Trophoblast cell (in vitro differentiated cells and primary cell): Measurements from ENCODE around the gene MED10.

Source experiments
- DNase-seq, 2 donors: peaks; one replicate each; pipeline ENCODE4 v3.0.0-alpha.2; 2016
- H2AFZ ChIP-seq: 2 replicates; pipeline ENCODE4 v1.6.1; 2013; ENCODE audit warnings: low read length, moderate library complexity, mild to moderate bottlenecking; ENCODE audit not compliant: insufficient read depth, poor library complexity
- H2AK5ac ChIP-seq: 2 replicates; pipeline ENCODE4 v1.6.1; 2013; ENCODE audit warnings: mild to moderate bottlenecking, low read length
- H2BK120ac ChIP-seq: 2 replicates; pipeline ENCODE4 v1.6.1; 2013; ENCODE audit warnings: low read length, mild to moderate bottlenecking, moderate library complexity; ENCODE audit not compliant: insufficient read depth, poor library complexity
- H2BK12ac ChIP-seq: 2 replicates; pipeline ENCODE4 v1.6.1; 2013; ENCODE audit warnings: mild to moderate bottlenecking, low read length, moderate library complexity
- H2BK5ac ChIP-seq: 2 replicates; pipeline ENCODE4 v1.6.1; 2013; ENCODE audit warnings: low read length, low read depth, moderate library complexity, mild to moderate bottlenecking; ENCODE audit not compliant: poor library complexity
- H3K14ac ChIP-seq: 2 replicates; pipeline ENCODE4 v1.6.1; 2013; ENCODE audit warnings: mild to moderate bottlenecking, low read length
- H3K18ac ChIP-seq: 2 replicates; pipeline ENCODE4 v1.6.1; 2013; ENCODE audit warnings: mild to moderate bottlenecking, low read length
- H3K23ac ChIP-seq: 2 replicates; pipeline ENCODE4 v1.6.1; 2013; ENCODE audit warnings: low read length
- H3K27ac ChIP-seq: 2 replicates; pipeline ENCODE4 v1.5.1; 2013; ENCODE audit warnings: low read depth, mild to moderate bottlenecking, inconsistent platforms, low read length, moderate library complexity
- H3K27me3 ChIP-seq: 2 replicates; pipeline ENCODE4 v1.6.1; 2013; ENCODE audit warnings: inconsistent platforms, mild to moderate bottlenecking, low read length, moderate library complexity; ENCODE audit not compliant: insufficient read depth
- H3K36me3 ChIP-seq, 2 experiments: 1 replicate in 1 of 2; 2 replicates in 1 of 2; pipeline ENCODE4 v1.6.1; 2013; ENCODE audit warnings: low read length in 2 of 2, mild to moderate bottlenecking in 2 of 2, moderate library complexity in 1 of 2; ENCODE audit not compliant: insufficient read depth in 2 of 2, control insufficient read depth in 1 of 2
- H3K4ac ChIP-seq: 2 replicates; pipeline ENCODE4 v1.6.1; 2013; ENCODE audit warnings: low read depth, mild to moderate bottlenecking, low read length, moderate library complexity
- H3K4me1 ChIP-seq, 2 experiments: 1 replicate in 1 of 2; 2 replicates in 1 of 2; pipeline ENCODE4 v1.6.1; 2013; ENCODE audit warnings: low read length in 2 of 2, mild to moderate bottlenecking in 2 of 2, moderate library complexity in 1 of 2; ENCODE audit not compliant: insufficient read depth in 2 of 2, control insufficient read depth in 1 of 2
- H3K4me2 ChIP-seq: 2 replicates; pipeline ENCODE4 v1.6.1; 2013; ENCODE audit warnings: inconsistent platforms, mild to moderate bottlenecking, low read length, moderate library complexity
- H3K4me3 ChIP-seq: 2 replicates; pipeline ENCODE4 v1.5.1; 2013; ENCODE audit warnings: mild to moderate bottlenecking, low read depth, low read length, inconsistent platforms
- H3K79me1 ChIP-seq: one replicate; pipeline ENCODE4 v1.6.1; 2013; ENCODE audit warnings: low read length
- H3K79me2 ChIP-seq: 2 replicates; pipeline ENCODE4 v1.6.1; 2013; ENCODE audit warnings: low read length, mild to moderate bottlenecking; ENCODE audit not compliant: control insufficient read depth, insufficient read depth, poor library complexity
- H3K9ac ChIP-seq: 2 replicates; pipeline ENCODE4 v1.6.1; 2013; ENCODE audit warnings: mild to moderate bottlenecking, low read length
- H3K9me3 ChIP-seq: 2 replicates; pipeline ENCODE4 v1.6.1; 2013; ENCODE audit warnings: low read depth, mild to moderate bottlenecking, control low read depth, inconsistent platforms, low read length; ENCODE audit not compliant: insufficient read depth
- H4K12ac ChIP-seq: 2 replicates; pipeline ENCODE4 v1.6.1; 2013; ENCODE audit warnings: low read depth, mild to moderate bottlenecking, low read length, moderate library complexity
- H4K8ac ChIP-seq: 2 replicates; pipeline ENCODE4 v1.6.1; 2013; ENCODE audit warnings: low read depth, mild to moderate bottlenecking, low read length, moderate library complexity
- H4K91ac ChIP-seq: one replicate; pipeline ENCODE4 v1.6.1; 2013; ENCODE audit warnings: low read depth, mild to moderate bottlenecking, low read length, moderate library complexity
- WGBS: extraction: QIAGEN DNeasy Blood & Tissue Kit; methylation state at CpG from one replicate; pipeline ENCODE4 v1.1.7; 2013; ENCODE audit warnings: missing lambda C conversion rate; ENCODE audit not compliant: insufficient read length, insufficient coverage; ENCODE audit errors: extremely low coverage; 5-methylcytosine and 5-hydroxymethylcytosine counted together

Gene MED10

GRCh38 chr5:6379246-6379645, 899 bp upstream of the MED10 start:
- H2AK5ac ChIP-seq = no peak overlapping the region
- no peak overlapping the region for H3K23ac ChIP-seq
- no peak overlapping the region for H2AFZ ChIP-seq
- H3K36me3 ChIP-seq = peaks cover 11 to 16% of the 10 kb centered on the region in 2 experiments
- no peak overlapping the region for H3K4ac ChIP-seq
- H3K27me3 ChIP-seq = no peaks in the 10 kb centered on the region
- H3K79me2 ChIP-seq = peaks cover 8% of the 10 kb centered on the region
- H2BK12ac ChIP-seq = peak overlapping the region; percentile 5
- H3K27ac ChIP-seq = no peak overlapping the region
- no peak overlapping the region for H3K4me3 ChIP-seq
- DNase-seq = no peak
- H2BK5ac ChIP-seq = no peak overlapping the region
- H4K12ac ChIP-seq = no peak overlapping the region
- WGBS = no CpG with 5 or more reads among the region's 4 CpGs
- H3K9ac ChIP-seq = no peak overlapping the region
- H3K4me1 ChIP-seq = peaks cover 9 to 10% of the 10 kb centered on the region in 2 experiments
- peaks cover 4% of the 10 kb centered on the region for H3K79me1 ChIP-seq
- no peak overlapping the region for H3K14ac ChIP-seq
- H3K4me2 ChIP-seq = no peak overlapping the region
- H4K8ac ChIP-seq = no peak overlapping the region
- no peak overlapping the region for H4K91ac ChIP-seq
- no peak overlapping the region for H3K18ac ChIP-seq
- H3K9me3 ChIP-seq = peaks cover 1% of the 10 kb centered on the region
- H2BK120ac ChIP-seq = no peak overlapping the region

DNA sequence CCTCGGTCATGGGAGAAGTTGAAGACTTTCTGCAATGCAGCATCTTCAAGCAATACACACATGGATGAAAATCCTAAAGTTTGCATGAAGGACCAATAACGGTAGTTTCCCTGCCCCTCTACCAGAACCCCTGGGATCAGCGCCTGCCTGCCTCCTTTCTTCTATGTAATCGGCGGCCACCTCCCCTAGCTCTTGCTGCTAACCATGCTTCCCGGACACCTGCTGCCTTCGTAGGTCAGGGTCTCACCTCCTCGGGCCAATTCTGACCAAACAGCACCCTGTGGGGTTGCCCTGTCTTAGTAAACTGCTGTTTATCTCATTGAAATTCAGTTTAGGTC, 388 bp upstream of the MED10 start:
- Histone ChIP-seq H3K79me1 (peaks cover 4% of the 10 kb centered on the region), H4K91ac (no peak overlapping the region), H3K27me3 (no peaks in the 10 kb centered on the region), H3K9me3 (peaks cover 1% of the 10 kb centered on the region), H3K4me1 (peaks cover 9 to 10% of the 10 kb centered on the region in 2 experiments), H3K18ac (no peak overlapping the region), H3K4me2 (peak overlapping the region; percentile 64), H3K27ac (no peak overlapping the region), H4K8ac (peak overlapping the region; percentile 87), H2AFZ (peak overlapping the region; percentile 91), H3K9ac (no peak overlapping the region), H2BK5ac (no peak overlapping the region), H2BK12ac (no peak overlapping the region), H3K36me3 (peaks cover 11 to 18% of the 10 kb centered on the region in 2 experiments), H3K14ac (no peak overlapping the region), H2BK120ac (no peak overlapping the region), H3K4me3 (peak overlapping the region; percentile 55), H3K23ac (no peak overlapping the region), H2AK5ac (no peak overlapping the region), H4K12ac (no peak overlapping the region), H3K4ac (no peak overlapping the region), H3K79me2 (peaks cover 8% of the 10 kb centered on the region)
- no peak for DNase-seq
- WGBS = no CpG with 5 or more reads among the region's 8 CpGs

- peak overlapping the region; percentile 71 for H3K4ac ChIP-seq
Observed at GRCh38 chr5:6377582-6377904, 804 bp downstream of the MED10 start.

GRCh38 chr5:6376974-6377520, 1.3 kb downstream of the MED10 start:
- Histone ChIP-seq H3K23ac (no peak overlapping the region), H3K27me3 (no peaks in the 10 kb centered on the region), H3K14ac (no peak overlapping the region), H2AFZ (no peak overlapping the region), H3K4me1 (peaks cover 9 to 10% of the 10 kb centered on the region in 2 experiments), H3K18ac (no peak overlapping the region), H2BK120ac (no peak overlapping the region), H3K9ac (no peak overlapping the region), H3K4ac (peak overlapping the region; percentile 90), H3K79me1 (peaks cover 4% of the 10 kb centered on the region), H4K91ac (no peak overlapping the region), H2BK5ac (no peak overlapping the region), H2AK5ac (no peak overlapping the region), H3K79me2 (peaks cover 8% of the 10 kb centered on the region), H4K8ac (no peak overlapping the region), H3K36me3 (peaks cover 25 to 32% of the 10 kb centered on the region in 2 experiments), H3K9me3 (peaks cover 2% of the 10 kb centered on the region), H3K27ac (no peak overlapping the region), H3K4me3 (no peak overlapping the region), H2BK12ac (no peak overlapping the region), H3K4me2 (peak overlapping the region; percentile 64), H4K12ac (no peak overlapping the region)
- no peak for DNase-seq
- no CpG with 5 or more reads among the region's 11 CpGs for WGBS

More at GRCh38 chr5:6377582-6377904, 804 bp downstream of the MED10 start:
- peak overlapping the region; percentile 94 for H4K91ac ChIP-seq
- DNase-seq = no peak
- no CpG with 5 or more reads among the region's 6 CpGs for WGBS
- H3K27me3 ChIP-seq = no peaks in the 10 kb centered on the region
- H4K12ac ChIP-seq = no peak overlapping the region
- H2BK12ac ChIP-seq = no peak overlapping the region
- H2AFZ ChIP-seq = no peak overlapping the region
- peaks cover 21 to 28% of the 10 kb centered on the region in 2 experiments for H3K36me3 ChIP-seq
- no peak overlapping the region for H2AK5ac ChIP-seq
- peaks cover 8% of the 10 kb centered on the region for H3K79me2 ChIP-seq
- peak overlapping the region; percentile 64 for H3K4me2 ChIP-seq
- H2BK5ac ChIP-seq = no peak overlapping the region
- H4K8ac ChIP-seq = peak overlapping the region; percentile 93
- H3K9me3 ChIP-seq = no peaks in the 10 kb centered on the region
- peaks cover 4% of the 10 kb centered on the region for H3K79me1 ChIP-seq
- H3K18ac ChIP-seq = no peak overlapping the region
- H3K23ac ChIP-seq = no peak overlapping the region
- no peak overlapping the region for H2BK120ac ChIP-seq
- no peak overlapping the region for H3K14ac ChIP-seq
- peaks cover 9 to 10% of the 10 kb centered on the region in 2 experiments for H3K4me1 ChIP-seq
- no peak overlapping the region for H3K27ac ChIP-seq
- H3K9ac ChIP-seq = peak overlapping the region; percentile 89
- H3K4me3 ChIP-seq = peak overlapping the region; percentile 86
